C4-2B (cell line): ENCODE data around the gene HLA-DQA1.

Source experiments
- CTCF ChIP-seq: fragments of 450-650 bp; conservative IDR thresholded peaks from 2 replicates; pipeline ENCODE4 v1.5.1; 2017; ENCODE audit warnings: mild to moderate bottlenecking
- ZFX ChIP-seq: fragments of 450-650 bp; IDR thresholded peaks from 2 replicates; pipeline ENCODE4 v1.6.1; 2017

- TF ChIP-seq CTCF (no peak), ZFX (no peak)
Observed at GRCh38 chr6:32602383-32602782, 34.8 kb upstream of the HLA-DQA1 start.
